Cardiac ventricle fibroblast (primary cell): ENCODE data around the gene APOBR. TPM values are rescaled to one million over a fixed set of nuclear protein-coding genes. Genes with fewer than 3 reads are reported as not detected.

Experiments
- total RNA-seq: library from RNA; depleted of rRNA; stranded (reverse); fragments of >200 nt; gene quantifications from 2 replicates; pipeline ENCODE4 v1.2.3, GENCODE V29; 2015

Gene APOBR
- not detected in 2 replicates for total RNA-seq

GRCh38 chr16:28494121-28494851 lies at the start of gene APOBR:
Gene APOBR, plus strand, starts transcription at chr16:28494643. Its CDS starts 39 bp downstream, at chr16:28494682.

DNA sequence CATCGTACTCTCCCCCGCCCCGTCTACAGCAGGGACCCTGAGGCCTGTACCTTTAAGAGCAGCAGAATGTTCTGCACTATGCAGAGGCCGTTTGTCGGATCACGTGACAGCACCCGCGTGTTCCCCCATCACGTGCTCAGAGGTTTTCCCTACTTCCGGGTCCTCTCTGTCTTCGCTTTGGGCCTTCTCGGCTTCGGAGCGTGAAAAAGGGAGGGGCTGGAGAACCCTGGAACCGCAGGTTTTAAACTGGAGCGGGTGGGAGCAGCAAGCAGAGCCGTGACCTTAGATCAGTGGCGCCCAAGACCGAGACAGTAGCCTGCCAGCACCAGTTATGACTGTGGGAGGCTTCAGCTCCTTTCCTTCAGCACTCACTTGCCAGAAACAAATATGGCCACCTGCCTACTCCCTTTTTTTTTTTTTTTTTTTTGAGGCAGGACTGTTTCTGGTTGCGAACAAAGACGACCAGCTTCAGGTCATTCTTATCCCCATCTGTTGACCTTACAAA lies 2.4 kb upstream of the APOBR start, which contains the start of gene CLN3:
Gene CLN3, minus strand, starts transcription at position 105 of the 505 bp plus-strand sequence. CDS start 315 bp downstream, outside the sequence.

GRCh38 chr16:28538733-28539596 lies 44.5 kb downstream of the APOBR start, which contains the start of gene NUPR1:
Gene NUPR1, minus strand, starts transcription at chr16:28538974. Its CDS starts 67 bp downstream, at chr16:28538907.

Other genes with a start within 250 kb of the APOBR start
- not detected in 2 replicates for gene SBK1, start 202.1 kb upstream of the APOBR start, total RNA-seq
- gene NPIPB6, start 131.1 kb upstream of the APOBR start, total RNA-seq: 0.06 TPM in 1 of 2 replicates, not detected in the other
- gene EIF3CL, start 90.8 kb upstream of the APOBR start, total RNA-seq: 192 and 243 TPM in 2 replicates
- gene NPIPB7, start 22.3 kb upstream of the APOBR start, total RNA-seq: not detected in 2 replicates
- 14.1 and 19.2 TPM in 2 replicates for gene CLN3, start 2.6 kb upstream of the APOBR start, total RNA-seq
- not detected in 2 replicates for gene IL27, start 12.2 kb downstream of the APOBR start, total RNA-seq
- 40.7 and 57.5 TPM in 2 replicates for gene NUPR1, start 44.3 kb downstream of the APOBR start, total RNA-seq
- 11.8 and 13.4 TPM in 2 replicates for gene SGF29, start 59.3 kb downstream of the APOBR start, total RNA-seq
- 2.7 and 3.1 TPM in 2 replicates for gene SULT1A2, start 102.4 kb downstream of the APOBR start, total RNA-seq
- gene SULT1A1, start 115.4 kb downstream of the APOBR start, total RNA-seq: 28.6 and 35.3 TPM in 2 replicates
- 0.06 TPM in 1 of 2 replicates, not detected in the other for gene NPIPB8, start 143.4 kb downstream of the APOBR start, total RNA-seq
- 304 and 379 TPM in 2 replicates for gene EIF3C, start 216.8 kb downstream of the APOBR start, total RNA-seq